Right lobe of liver (tissue), 4 donors: ENCODE results near the gene MED12L.

Experiments used
- POLR2A ChIP-seq: fragments of 450-650 bp; IDR thresholded peaks from one replicate; pipeline ENCODE4 v1.6.1; 2017; ENCODE audit warnings: antibody characterized with exemption, mild to moderate bottlenecking
- TF ChIP-seq, protein P1 (sequence below), 4 donors: fragments of 200-600 bp in 3 of 4; fragments of 450-650 bp in 1 of 4; IDR thresholded peaks; one replicate each; pipeline versions ENCODE4 v1.5.1 to v1.8.0; 2016 to 2022; ENCODE audit warnings: antibody characterized with exemption in 4 of 4, mild to moderate bottlenecking in 2 of 4
- donor health status: DM: no; HTN: no; CAD: no.
- donor health status: DM: no; HTN: no; CAD: no.
- donor health status: DM: no; HTN: yes; CAD: no.

GRCh38 chr3:151331696-151332095 is 246.2 kb downstream of the MED12L start:
- TF ChIP-seq, protein P1, sequence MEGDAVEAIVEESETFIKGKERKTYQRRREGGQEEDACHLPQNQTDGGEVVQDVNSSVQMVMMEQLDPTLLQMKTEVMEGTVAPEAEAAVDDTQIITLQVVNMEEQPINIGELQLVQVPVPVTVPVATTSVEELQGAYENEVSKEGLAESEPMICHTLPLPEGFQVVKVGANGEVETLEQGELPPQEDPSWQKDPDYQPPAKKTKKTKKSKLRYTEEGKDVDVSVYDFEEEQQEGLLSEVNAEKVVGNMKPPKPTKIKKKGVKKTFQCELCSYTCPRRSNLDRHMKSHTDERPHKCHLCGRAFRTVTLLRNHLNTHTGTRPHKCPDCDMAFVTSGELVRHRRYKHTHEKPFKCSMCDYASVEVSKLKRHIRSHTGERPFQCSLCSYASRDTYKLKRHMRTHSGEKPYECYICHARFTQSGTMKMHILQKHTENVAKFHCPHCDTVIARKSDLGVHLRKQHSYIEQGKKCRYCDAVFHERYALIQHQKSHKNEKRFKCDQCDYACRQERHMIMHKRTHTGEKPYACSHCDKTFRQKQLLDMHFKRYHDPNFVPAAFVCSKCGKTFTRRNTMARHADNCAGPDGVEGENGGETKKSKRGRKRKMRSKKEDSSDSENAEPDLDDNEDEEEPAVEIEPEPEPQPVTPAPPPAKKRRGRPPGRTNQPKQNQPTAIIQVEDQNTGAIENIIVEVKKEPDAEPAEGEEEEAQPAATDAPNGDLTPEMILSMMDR (IDR thresholded peaks at IDR 0.05): no peak
- no peak for TF ChIP-seq POLR2A
